EH (cell line): ENCODE results near the gene ASIC2.
"Not testable (repeated sequence)": the region's sequence is repeated elsewhere in the genome, so short reads cannot be mapped to it uniquely, and the experiment has no call there.

Experiments used
- DNase-seq: peaks from one replicate; pipeline ENCODE4 v3.0.0-alpha.2; 2015; ENCODE audit warnings: low read depth

The ASIC2 gene

GRCh38 chr17:33019161-33019890 lies 273.8 kb downstream of the ASIC2 start:
- no peak for DNase-seq

GRCh38 chr17:33017366-33017765 lies 275.7 kb downstream of the ASIC2 start:
- no peak for DNase-seq

- DNase-seq: no peak
These were observed 276.2 kb downstream of the ASIC2 start for GRCh38 chr17:33016920-33017319.

- DNase-seq: no peak
These were observed 277.3 kb downstream of the ASIC2 start for GRCh38 chr17:33015716-33016346.

- DNase-seq: no peak
These were observed 278.3 kb downstream of the ASIC2 start for GRCh38 chr17:33014751-33015150.

GRCh38 chr17:33013596-33014375 lies 279.3 kb downstream of the ASIC2 start:
- no peak for DNase-seq

- peak; percentile 96 for DNase-seq
These were observed 280.5 kb downstream of the ASIC2 start for GRCh38 chr17:33012522-33013033.

- no peak for DNase-seq
These were observed 283.5 kb downstream of the ASIC2 start for GRCh38 chr17:33009636-33010035.

GRCh38 chr17:33007186-33007585 lies 285.9 kb downstream of the ASIC2 start:
- no peak for DNase-seq

GRCh38 chr17:33002246-33002645 lies 290.8 kb downstream of the ASIC2 start:
- DNase-seq: no peak

- peak; percentile 73 for DNase-seq
These were observed 294.2 kb downstream of the ASIC2 start for GRCh38 chr17:32998887-32999228.

- peak; percentile 75 for DNase-seq
These were observed 294.8 kb downstream of the ASIC2 start for GRCh38 chr17:32998111-32998886.

- DNase-seq: no peak
These were observed 297.6 kb downstream of the ASIC2 start for GRCh38 chr17:32995416-32996045.

- DNase-seq: no peak
These were observed 299.1 kb downstream of the ASIC2 start for GRCh38 chr17:32993977-32994376.

GRCh38 chr17:32992321-32993033 lies 300.6 kb downstream of the ASIC2 start:
- no peak for DNase-seq

GRCh38 chr17:32988481-32989101 lies 304.5 kb downstream of the ASIC2 start:
- DNase-seq: no peak

- not testable (repeated sequence) for DNase-seq
These were observed 305.2 kb downstream of the ASIC2 start for GRCh38 chr17:32987868-32988267.

- not testable (repeated sequence) for DNase-seq
These were observed 305.7 kb downstream of the ASIC2 start for GRCh38 chr17:32987453-32987805.

GRCh38 chr17:32985050-32985756 lies 307.9 kb downstream of the ASIC2 start:
- no peak for DNase-seq

- DNase-seq: not testable (repeated sequence)
These were observed 311.5 kb downstream of the ASIC2 start for GRCh38 chr17:32981611-32982010.
